Memory B cell (primary cell): ENCODE results near the gene RAB3GAP2.
A peak's percentile ranks its signal among the peaks of the same experiment; 100 is the strongest.

Experiments used
- ATAC-seq: fragments of 150-1000 bp; cut with Tn5 transposase; 2 replicates; pipeline ENCODE4 v1.10.0; 2021; ENCODE audit warnings: low read depth, mild to moderate bottlenecking, moderate library complexity
- DNase-seq, 2 donors: peaks; one replicate each; pipeline ENCODE4 v3.0.0; 2022; ENCODE audit warnings: low spot score in 2 of 2
- H3K27ac Mint-ChIP-seq: one replicate; pipeline ENCODE4 v1.8.0; 2022; ENCODE audit warnings: mild to moderate bottlenecking, moderate library complexity, mixed read lengths
- H3K27me3 Mint-ChIP-seq: one replicate; pipeline ENCODE4 v1.8.0; 2022; ENCODE audit warnings: mixed read lengths
- H3K36me3 Mint-ChIP-seq: one replicate; pipeline ENCODE4 v1.8.0; 2022; ENCODE audit warnings: mild to moderate bottlenecking, mixed read lengths
- H3K4me1 Mint-ChIP-seq: one replicate; pipeline ENCODE4 v1.8.0; 2022; ENCODE audit warnings: mixed read lengths
- H3K4me3 Mint-ChIP-seq: one replicate; pipeline ENCODE4 v1.8.0; 2022; ENCODE audit warnings: mild to moderate bottlenecking, moderate library complexity, mixed read lengths
- H3K9me3 Mint-ChIP-seq: one replicate; pipeline ENCODE4 v1.8.0; 2022; ENCODE audit warnings: mixed read lengths

The RAB3GAP2 gene

DNA sequence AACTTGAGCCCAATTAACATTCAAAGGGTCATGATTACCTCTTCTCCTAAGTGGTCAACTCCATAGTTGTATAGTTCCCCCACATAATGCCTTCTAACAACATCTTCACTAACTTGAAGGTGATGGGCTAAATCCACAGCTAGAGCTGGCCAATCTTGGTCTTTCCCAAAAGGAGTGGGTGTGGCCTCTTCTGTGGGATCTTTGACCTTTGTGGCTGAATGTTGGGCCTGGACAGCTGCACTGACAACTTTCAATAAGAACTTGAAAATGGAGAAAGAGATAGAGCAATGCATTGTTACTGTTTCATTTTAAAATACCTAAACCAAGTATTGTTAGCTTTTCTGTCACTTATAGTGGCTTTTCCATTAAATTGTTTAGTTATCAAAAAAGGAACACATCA, 119.1 kb downstream of the RAB3GAP2 start:
- no peaks in the 10 kb centered on the region for H3K27me3 Mint-ChIP-seq
- no peaks in the 10 kb centered on the region for H3K9me3 Mint-ChIP-seq
- ATAC-seq (no peak), DNase-seq (no peak)
- H3K4me1 Mint-ChIP-seq, result peaks cover 3% of the 10 kb centered on the region
- no peak overlapping the region for H3K27ac Mint-ChIP-seq
- peaks cover 23% of the 10 kb centered on the region for H3K36me3 Mint-ChIP-seq
- H3K4me3 Mint-ChIP-seq, result no peak overlapping the region

DNA sequence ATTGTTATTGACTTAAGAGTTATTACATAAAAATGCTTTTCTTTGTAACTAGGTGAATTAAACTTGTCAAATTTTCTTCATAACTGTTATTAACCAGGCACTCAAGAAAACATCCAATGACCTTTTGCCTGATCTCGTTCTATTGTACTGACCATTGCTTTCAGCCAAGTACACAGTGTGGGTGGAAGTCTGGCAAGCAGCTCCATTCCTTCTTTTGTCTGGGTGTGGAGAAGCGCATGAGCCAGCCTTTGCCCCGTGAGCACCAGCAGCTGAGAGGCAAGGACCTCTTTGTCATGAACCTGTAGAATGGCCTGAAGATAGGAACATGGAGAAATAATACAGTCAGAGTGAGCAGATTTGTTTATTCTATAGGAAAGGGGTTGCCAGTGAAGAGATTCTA, 120.8 kb downstream of the RAB3GAP2 start:
- no peak for DNase-seq
- peaks cover 21% of the 10 kb centered on the region for H3K36me3 Mint-ChIP-seq
- H3K4me3 Mint-ChIP-seq, result no peak overlapping the region
- peaks cover 3% of the 10 kb centered on the region for H3K4me1 Mint-ChIP-seq
- H3K9me3 Mint-ChIP-seq, result no peaks in the 10 kb centered on the region
- ATAC-seq, result no peak
- no peak overlapping the region for H3K27ac Mint-ChIP-seq
- no peaks in the 10 kb centered on the region for H3K27me3 Mint-ChIP-seq

GRCh38 chr1:220149742-220150141, 122.5 kb downstream of the RAB3GAP2 start:
- H3K9me3 Mint-ChIP-seq, result no peaks in the 10 kb centered on the region
- H3K4me1 Mint-ChIP-seq, result peaks cover 3% of the 10 kb centered on the region
- H3K27me3 Mint-ChIP-seq, result no peaks in the 10 kb centered on the region
- no peak overlapping the region for H3K4me3 Mint-ChIP-seq
- DNase-seq (no peak), ATAC-seq (no peak)
- peaks cover 26% of the 10 kb centered on the region for H3K36me3 Mint-ChIP-seq
- H3K27ac Mint-ChIP-seq, result peak overlapping the region; percentile 84

DNA sequence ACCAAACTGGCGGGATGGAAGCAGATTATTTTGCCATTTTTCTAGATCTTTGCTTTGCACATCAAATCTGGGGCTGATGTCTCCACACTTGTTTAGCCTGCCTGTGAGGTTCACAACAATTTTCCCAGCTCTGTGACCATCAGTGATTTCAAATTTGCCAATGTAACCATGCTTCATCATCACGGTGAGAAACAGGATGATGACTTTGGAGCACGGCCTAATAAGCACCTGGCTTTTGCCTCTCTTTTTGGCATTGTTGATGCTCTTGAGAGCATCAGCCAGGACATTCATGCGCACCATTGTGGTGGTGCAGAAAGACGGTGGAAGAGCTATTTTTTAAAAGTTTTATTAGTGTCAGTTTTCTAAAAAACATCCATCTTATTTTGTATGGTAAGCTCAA, 128.2 kb downstream of the RAB3GAP2 start:
- ATAC-seq (no peak), DNase-seq (no peak)
- Mint-ChIP-seq H3K4me1 (no peaks in the 10 kb centered on the region), H3K9me3 (peaks cover 2% of the 10 kb centered on the region), H3K36me3 (peaks cover 28% of the 10 kb centered on the region), H3K4me3 (no peak overlapping the region), H3K27me3 (no peaks in the 10 kb centered on the region), H3K27ac (no peak overlapping the region)

DNA sequence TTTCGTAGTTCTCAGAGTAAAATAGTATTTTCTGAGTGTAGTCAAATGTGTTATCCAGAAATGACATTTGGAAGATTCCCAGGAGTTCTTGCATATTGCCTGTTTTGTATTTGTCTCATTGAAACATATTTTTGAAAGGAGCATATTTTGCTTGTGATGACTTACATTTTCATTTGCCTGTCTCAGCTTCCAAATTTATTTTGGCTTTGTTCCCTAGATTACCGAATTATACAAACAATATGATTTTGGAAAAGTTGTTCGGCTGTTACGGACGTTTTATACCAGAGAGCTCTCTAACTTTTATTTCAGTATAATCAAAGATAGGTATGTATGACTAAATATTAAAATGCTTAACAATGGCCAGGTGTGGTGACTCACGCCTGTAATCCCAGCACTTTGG, 132.3 kb downstream of the RAB3GAP2 start:
- no peaks in the 10 kb centered on the region for H3K4me1 Mint-ChIP-seq
- H3K4me3 Mint-ChIP-seq, result no peak overlapping the region
- DNase-seq (no peak), ATAC-seq (no peak)
- H3K9me3 Mint-ChIP-seq, result peaks cover 2% of the 10 kb centered on the region
- H3K36me3 Mint-ChIP-seq, result peaks cover 22% of the 10 kb centered on the region
- H3K27me3 Mint-ChIP-seq, result no peaks in the 10 kb centered on the region
- H3K27ac Mint-ChIP-seq, result no peak overlapping the region

DNA sequence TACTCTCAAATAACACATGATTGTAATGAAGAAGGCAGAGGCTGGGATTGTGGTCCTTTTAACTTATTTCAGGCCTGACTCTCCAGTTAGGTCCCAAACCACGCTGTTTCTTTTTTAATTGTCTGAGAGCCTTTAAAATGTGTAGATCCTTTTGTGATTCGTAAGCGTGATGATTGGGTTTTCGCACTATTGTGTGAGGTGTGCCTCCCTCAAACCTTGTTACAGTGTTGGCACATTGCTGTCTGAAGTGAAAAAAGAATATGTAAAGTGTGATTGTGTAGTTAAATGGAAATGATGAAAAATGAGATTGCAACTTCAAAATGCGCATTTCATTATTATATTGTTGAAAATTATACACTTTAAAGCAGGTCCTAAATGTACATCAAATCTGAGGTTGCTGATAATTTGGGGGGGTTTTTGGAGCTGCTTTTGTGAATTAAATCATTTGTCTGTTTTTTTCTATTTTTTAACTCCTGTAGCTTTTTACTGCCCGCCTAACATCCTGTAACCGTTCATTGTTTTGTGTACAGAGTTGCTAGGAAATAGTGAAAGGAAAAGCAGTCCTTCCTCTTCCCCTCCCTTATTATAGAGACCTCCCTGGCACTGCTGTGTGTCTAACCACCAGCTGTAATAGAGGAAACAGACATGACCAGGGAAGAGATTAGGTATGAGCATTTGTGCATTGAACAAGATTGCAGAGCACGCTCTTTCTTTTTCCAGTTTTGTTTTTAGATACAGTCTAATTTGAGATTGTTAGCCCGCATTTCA, 135.1 kb downstream of the RAB3GAP2 start:
- Mint-ChIP-seq H3K9me3 (peaks cover 2% of the 10 kb centered on the region), H3K36me3 (peaks cover 39% of the 10 kb centered on the region), H3K4me3 (no peak overlapping the region), H3K27me3 (no peaks in the 10 kb centered on the region), H3K27ac (peak overlapping the region; percentile 68), H3K4me1 (no peaks in the 10 kb centered on the region)
- DNase-seq (no peak), ATAC-seq (peak; percentile 58)

DNA sequence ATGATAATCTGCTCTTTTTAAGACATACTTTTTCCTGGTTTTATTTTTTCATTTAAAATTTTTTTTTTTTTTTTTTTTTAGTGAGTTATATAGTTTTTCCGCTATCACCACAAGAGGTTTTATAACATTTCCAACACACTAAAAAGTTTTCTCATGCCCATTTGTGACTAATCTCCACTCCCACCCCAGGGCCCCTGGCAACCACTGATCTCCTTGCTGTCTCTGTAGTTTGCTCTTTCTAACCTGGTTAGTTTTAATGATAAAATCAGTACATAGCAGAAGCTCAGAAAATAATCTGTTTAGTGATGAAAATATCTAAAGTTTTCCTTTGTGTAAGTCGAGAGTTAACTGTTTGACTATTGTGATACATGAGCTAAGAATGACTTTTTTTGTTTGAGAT, 136.5 kb downstream of the RAB3GAP2 start:
- no peak for DNase-seq
- ATAC-seq, result no peak
- Mint-ChIP-seq H3K36me3 (peaks cover 34% of the 10 kb centered on the region), H3K27me3 (no peaks in the 10 kb centered on the region), H3K9me3 (no peaks in the 10 kb centered on the region), H3K4me3 (no peak overlapping the region), H3K4me1 (no peaks in the 10 kb centered on the region), H3K27ac (no peak overlapping the region)

GRCh38 chr1:220129479-220130210, 142.6 kb downstream of the RAB3GAP2 start:
- Mint-ChIP-seq H3K4me1 (no peaks in the 10 kb centered on the region), H3K9me3 (peaks cover 3% of the 10 kb centered on the region), H3K36me3 (peaks cover 51% of the 10 kb centered on the region), H3K4me3 (no peak overlapping the region), H3K27ac (no peak overlapping the region), H3K27me3 (no peaks in the 10 kb centered on the region)
- ATAC-seq (no peak), DNase-seq (no peak)

- Mint-ChIP-seq H3K4me1 (peaks cover 5% of the 10 kb centered on the region), H3K9me3 (peaks cover 3% of the 10 kb centered on the region), H3K27ac (no peak overlapping the region), H3K4me3 (no peak overlapping the region), H3K27me3 (no peaks in the 10 kb centered on the region), H3K36me3 (peaks cover 37% of the 10 kb centered on the region)
- ATAC-seq, result no peak
- no peak for DNase-seq
Observed at GRCh38 chr1:220127076-220127475, 145.2 kb downstream of the RAB3GAP2 start.

DNA sequence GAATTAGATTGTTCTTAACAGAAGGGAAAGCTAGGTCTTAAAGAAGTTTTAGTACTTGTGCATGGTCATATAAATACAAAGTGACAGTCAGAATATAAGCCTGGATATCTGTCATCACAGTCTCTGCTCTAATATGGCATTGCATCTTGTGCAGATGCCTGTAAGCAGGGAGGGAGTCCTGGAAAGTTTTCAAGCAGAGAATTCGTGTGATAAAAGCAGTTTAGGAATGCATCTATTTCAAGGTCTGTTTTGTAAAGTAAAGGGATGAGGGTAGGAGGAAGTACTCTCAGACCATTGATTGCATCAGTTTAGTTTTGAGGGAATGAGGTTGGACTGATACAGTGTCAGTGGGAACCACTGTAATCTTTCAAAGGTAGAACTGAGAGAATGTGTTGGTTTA, 147.7 kb downstream of the RAB3GAP2 start:
- Mint-ChIP-seq H3K27ac (peak overlapping the region; percentile 9), H3K4me1 (peaks cover 5% of the 10 kb centered on the region), H3K36me3 (peaks cover 28% of the 10 kb centered on the region), H3K4me3 (no peak overlapping the region), H3K9me3 (peaks cover 3% of the 10 kb centered on the region), H3K27me3 (no peaks in the 10 kb centered on the region)
- no peak for ATAC-seq
- DNase-seq, result no peak

DNA sequence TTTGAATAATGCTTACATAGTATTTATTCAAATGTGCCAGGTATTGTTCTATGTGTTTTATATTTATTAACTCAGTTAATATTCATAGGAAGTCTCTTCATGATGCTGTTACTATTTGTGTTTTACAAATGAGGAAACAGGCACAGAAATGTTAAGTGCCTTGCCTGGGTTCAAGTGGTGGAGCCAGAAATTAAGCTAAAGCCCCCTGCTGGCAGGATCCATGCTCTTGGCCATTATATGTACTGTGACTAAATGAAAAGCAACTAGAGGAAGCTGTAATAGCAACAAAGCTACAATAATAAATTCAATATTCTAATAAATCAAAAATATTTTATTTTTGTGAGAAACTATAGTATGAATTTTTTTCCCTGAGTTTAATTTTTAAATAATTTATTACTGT, 148.4 kb downstream of the RAB3GAP2 start:
- H3K4me1 Mint-ChIP-seq, result peaks cover 5% of the 10 kb centered on the region
- ATAC-seq, result peak; percentile 52
- DNase-seq, result no peak
- H3K36me3 Mint-ChIP-seq, result peaks cover 26% of the 10 kb centered on the region
- H3K4me3 Mint-ChIP-seq, result no peak overlapping the region
- no peak overlapping the region for H3K27ac Mint-ChIP-seq
- no peaks in the 10 kb centered on the region for H3K9me3 Mint-ChIP-seq
- no peaks in the 10 kb centered on the region for H3K27me3 Mint-ChIP-seq

- ATAC-seq (no peak), DNase-seq (no peak)
- no peak overlapping the region for H3K4me3 Mint-ChIP-seq
- no peaks in the 10 kb centered on the region for H3K27me3 Mint-ChIP-seq
- peaks cover 19% of the 10 kb centered on the region for H3K36me3 Mint-ChIP-seq
- H3K27ac Mint-ChIP-seq, result no peak overlapping the region
- H3K4me1 Mint-ChIP-seq, result peaks cover 5% of the 10 kb centered on the region
- H3K9me3 Mint-ChIP-seq, result no peaks in the 10 kb centered on the region
Observed at GRCh38 chr1:220123066-220123465, 149.2 kb downstream of the RAB3GAP2 start.

GRCh38 chr1:220121791-220122530, 150.3 kb downstream of the RAB3GAP2 start:
- DNase-seq, result no peak
- Mint-ChIP-seq H3K27me3 (no peaks in the 10 kb centered on the region), H3K4me1 (peaks cover 5% of the 10 kb centered on the region), H3K4me3 (no peak overlapping the region), H3K36me3 (peaks cover 14% of the 10 kb centered on the region), H3K27ac (peak overlapping the region; percentile 53), H3K9me3 (no peaks in the 10 kb centered on the region)
- ATAC-seq, result no peak

DNA sequence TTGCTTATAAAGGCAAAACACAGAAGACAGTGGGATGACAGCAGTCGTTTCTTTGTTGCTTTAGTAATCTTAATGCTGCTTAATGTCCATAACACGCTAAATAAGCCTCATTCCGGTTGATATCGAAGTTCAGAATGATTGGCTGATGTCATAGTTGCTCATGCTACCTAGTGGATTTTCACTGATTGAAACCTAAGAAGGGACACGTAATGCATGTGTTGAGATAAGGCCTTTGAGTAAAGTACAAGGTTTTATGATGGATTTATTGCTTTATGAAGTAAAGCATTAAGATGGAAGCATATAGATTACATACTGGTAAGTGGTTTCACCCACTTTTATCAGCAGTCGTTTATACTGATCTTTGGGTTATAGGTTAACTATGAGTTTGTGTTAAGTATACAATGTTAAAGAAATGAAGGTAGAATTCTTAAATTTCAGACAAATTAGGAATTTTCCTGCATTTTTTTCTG, 153.2 kb downstream of the RAB3GAP2 start:
- H3K4me3 Mint-ChIP-seq, result no peak overlapping the region
- DNase-seq (no peak), ATAC-seq (no peak)
- peaks cover 7% of the 10 kb centered on the region for H3K36me3 Mint-ChIP-seq
- H3K4me1 Mint-ChIP-seq, result peaks cover 4% of the 10 kb centered on the region
- no peak overlapping the region for H3K27ac Mint-ChIP-seq
- no peaks in the 10 kb centered on the region for H3K9me3 Mint-ChIP-seq
- no peaks in the 10 kb centered on the region for H3K27me3 Mint-ChIP-seq
